ENCODE data around the gene LAMB3. TPM values are rescaled to one million over a fixed set of nuclear protein-coding genes. Genes with fewer than 3 reads are reported as not detected.

LAMB3 gene
- total and polyA plus RNA-seq, 2 donors (not counting 1 experiment from before 2014, with no cell fraction given): 0.33 to 0.37 TPM

GRCh38 chr1:209595599-209596285, 56.5 kb downstream of the LAMB3 start:
- Histone ChIP-seq H3K4me2 (replicated peaks; ENCODE audit: low read depth, low read length, poor library complexity, severe bottlenecking) (no peak overlapping the region), H3K36me3 (replicated peaks in 1 of 2; ENCODE audit: control extremely low read depth in 1 of 2, control insufficient read depth in 1 of 2, extremely low read depth in 1 of 2, insufficient read depth in 2 of 2, low read length in 1 of 2) (no peaks in the 10 kb centered on the region), H4K20me1 (ENCODE audit: control insufficient read depth, insufficient read depth, low read length, poor library complexity, severe bottlenecking) (no peaks in the 10 kb centered on the region), H3K27me3 (replicated peaks in 1 of 4; ENCODE audit: control extremely low read depth in 1 of 4, control insufficient read depth in 3 of 4, insufficient read depth in 4 of 4, low read length in 3 of 4) (peaks cover 0 to 10% (median 4%) of the 10 kb centered on the region in 4 experiments), H2AFZ (ENCODE audit: insufficient read depth, low read depth, low read length, poor library complexity, severe bottlenecking) (no peak overlapping the region), H3K27ac (ENCODE audit: low read length in 2 of 2) (no peak overlapping the region), H3K9me3 (ENCODE audit: control extremely low read depth in 1 of 3, control insufficient read depth in 2 of 3, insufficient read depth in 1 of 3, low read length in 2 of 3) (no peaks in the 10 kb centered on the region), H3K4me3 (ENCODE audit: control extremely low read depth in 1 of 5, extremely low read depth in 1 of 5, insufficient read depth in 1 of 5, low read depth in 2 of 5, low read length in 4 of 5) (no peak overlapping the region), H3K9ac (ENCODE audit: low read length) (no peak overlapping the region), H3K79me2 (ENCODE audit: control insufficient read depth, insufficient read depth, low read length) (no peaks in the 10 kb centered on the region), H3K4me1 (ENCODE audit: control insufficient read depth in 2 of 2, insufficient read depth in 2 of 2, low read length in 2 of 2) (no peaks in the 10 kb centered on the region)
- Mint-ChIP-seq H3K27ac (no peak overlapping the region), H3K27me3 (peaks cover 49% of the 10 kb centered on the region), H3K9me3 (ENCODE audit: insufficient read depth) (no peaks in the 10 kb centered on the region), H3K4me1 (no peaks in the 10 kb centered on the region), H3K4me3 (no peak overlapping the region)
- DNase-seq (no peak), ATAC-seq (ENCODE audit: low read depth) (no peak)
- TF ChIP-seq CTCF (IDR thresholded peaks at IDR 0.05): no peak
- TF ChIP-seq EZH2 (IDR thresholded peaks at IDR 0.05; ENCODE audit: borderline replicate concordance, insufficient read depth, low read depth, low read length, poor library complexity, severe bottlenecking): no peak
- intact Hi-C loops (cut with micrococcal nuclease): no loop called here
- ChIA-PET POLR2A (no interaction called here), CTCF (no interaction called here)
- 87% methylated on average over 10 of the region's 10 CpGs for WGBS (ENCODE audit: insufficient coverage)

- H3K4me3 Mint-ChIP-seq: no peak overlapping the region
- Histone ChIP-seq H3K27ac (ENCODE audit: low read length in 2 of 2) (no peak overlapping the region), H3K9ac (ENCODE audit: low read length) (no peak overlapping the region), H4K20me1 (ENCODE audit: control insufficient read depth, insufficient read depth, low read length, poor library complexity, severe bottlenecking) (no peaks in the 10 kb centered on the region), H3K4me1 (ENCODE audit: control insufficient read depth in 2 of 2, insufficient read depth in 2 of 2, low read length in 2 of 2) (no peaks in the 10 kb centered on the region), H3K79me2 (ENCODE audit: control insufficient read depth, insufficient read depth, low read length) (no peaks in the 10 kb centered on the region), H3K27me3 (replicated peaks in 1 of 4; ENCODE audit: control extremely low read depth in 1 of 4, control insufficient read depth in 3 of 4, insufficient read depth in 4 of 4, low read length in 3 of 4) (peaks cover 0 to 10% (median 4%) of the 10 kb centered on the region in 4 experiments), H3K36me3 (replicated peaks in 1 of 2; ENCODE audit: control extremely low read depth in 1 of 2, control insufficient read depth in 1 of 2, extremely low read depth in 1 of 2, insufficient read depth in 2 of 2, low read length in 1 of 2) (no peaks in the 10 kb centered on the region), H3K9me3 (ENCODE audit: control extremely low read depth in 1 of 3, control insufficient read depth in 2 of 3, insufficient read depth in 1 of 3, low read length in 2 of 3) (no peaks in the 10 kb centered on the region), H2AFZ (ENCODE audit: insufficient read depth, low read depth, low read length, poor library complexity, severe bottlenecking) (no peak overlapping the region), H3K4me2 (replicated peaks; ENCODE audit: low read depth, low read length, poor library complexity, severe bottlenecking) (no peak overlapping the region), H3K4me3 (ENCODE audit: control extremely low read depth in 1 of 5, extremely low read depth in 1 of 5, insufficient read depth in 1 of 5, low read depth in 2 of 5, low read length in 4 of 5) (no peak overlapping the region)
- ChIA-PET POLR2A (no interaction called here), CTCF (no interaction called here)
- 75% methylated on average over 9 of the region's 9 CpGs for WGBS (ENCODE audit: insufficient coverage)
- TF ChIP-seq CTCF (IDR thresholded peaks at IDR 0.05) (no peak), EZH2 (IDR thresholded peaks at IDR 0.05; ENCODE audit: borderline replicate concordance, insufficient read depth, low read depth, low read length, poor library complexity, severe bottlenecking) (no peak)
- intact Hi-C loops (cut with micrococcal nuclease): no loop called here
- H3K4me1 Mint-ChIP-seq: no peaks in the 10 kb centered on the region
- peaks cover 44% of the 10 kb centered on the region for H3K27me3 Mint-ChIP-seq
- DNase-seq (no peak), ATAC-seq (ENCODE audit: low read depth) (no peak)
- no peaks in the 10 kb centered on the region for H3K9me3 Mint-ChIP-seq (ENCODE audit: insufficient read depth)
- H3K27ac Mint-ChIP-seq: no peak overlapping the region
Measured at GRCh38 chr1:209595028-209595427, 57.2 kb downstream of the LAMB3 start.
